ENCODE results near the gene FAM193A.

The FAM193A gene

GRCh38 chr4:2715426-2715825 lies 179.0 kb downstream of the FAM193A start:
- H3K9me3 ChIP-seq (ENCODE audit: low read length), result no peaks in the 10 kb centered on the region
- no peak overlapping the region for H2AFZ ChIP-seq (ENCODE audit: low read length)
- H3K9me2 ChIP-seq (ENCODE audit: low read depth, low read length), result no peaks in the 10 kb centered on the region
- H3K9ac ChIP-seq (ENCODE audit: low read length), result no peak overlapping the region
- no peak overlapping the region for H3K27ac ChIP-seq (ENCODE audit: low read depth, low read length, poor library complexity, severe bottlenecking)
- no peaks in the 10 kb centered on the region for H4K20me1 ChIP-seq (ENCODE audit: insufficient read depth, low read length)
- no peaks in the 10 kb centered on the region for H3K27me3 ChIP-seq (ENCODE audit: insufficient read depth, low read length)
- 0 out of 2 replicates have a peak, but pooled peaks cover 7% of the 10 kb centered on the region for H3K36me3 ChIP-seq (ENCODE audit: insufficient read depth, low read length)
- no peaks in the 10 kb centered on the region for H3K79me2 ChIP-seq (ENCODE audit: insufficient read depth, low read length)
- H3K4me3 ChIP-seq (ENCODE audit: low read depth, low read length, poor library complexity, severe bottlenecking), result no peak overlapping the region
- peaks cover 7% of the 10 kb centered on the region for H3K4me1 ChIP-seq (ENCODE audit: insufficient read depth, low read length, severe bottlenecking)
- H3F3A ChIP-seq (ENCODE audit: insufficient read depth, low read length), result no peaks in the 10 kb centered on the region
- no peak for TF ChIP-seq EZH2 (IDR thresholded peaks at IDR 0.05; ENCODE audit: borderline replicate concordance, low read length)
- no peak for TF ChIP-seq CTCF (IDR thresholded peaks at IDR 0.05; ENCODE audit: low read length)
- no peak overlapping the region for H3K4me2 ChIP-seq (ENCODE audit: low read length)

GRCh38 chr4:2716236-2716635 lies 179.8 kb downstream of the FAM193A start:
- Histone ChIP-seq H3F3A (ENCODE audit: insufficient read depth, low read length) (no peaks in the 10 kb centered on the region), H3K27ac (ENCODE audit: low read depth, low read length, poor library complexity, severe bottlenecking) (no peak overlapping the region), H3K4me1 (ENCODE audit: insufficient read depth, low read length, severe bottlenecking) (peaks cover 7% of the 10 kb centered on the region), H3K36me3 (ENCODE audit: insufficient read depth, low read length) (0 out of 2 replicates have a peak, but pooled peaks cover 7% of the 10 kb centered on the region), H2AFZ (ENCODE audit: low read length) (no peak overlapping the region), H3K79me2 (ENCODE audit: insufficient read depth, low read length) (no peaks in the 10 kb centered on the region), H3K9me3 (ENCODE audit: low read length) (no peaks in the 10 kb centered on the region), H3K4me2 (ENCODE audit: low read length) (no peak overlapping the region), H3K27me3 (ENCODE audit: insufficient read depth, low read length) (no peaks in the 10 kb centered on the region), H3K9me2 (ENCODE audit: low read depth, low read length) (no peaks in the 10 kb centered on the region), H3K9ac (ENCODE audit: low read length) (no peak overlapping the region), H3K4me3 (ENCODE audit: low read depth, low read length, poor library complexity, severe bottlenecking) (no peak overlapping the region), H4K20me1 (ENCODE audit: insufficient read depth, low read length) (no peaks in the 10 kb centered on the region)
- TF ChIP-seq EZH2 (IDR thresholded peaks at IDR 0.05; ENCODE audit: borderline replicate concordance, low read length), result no peak
- TF ChIP-seq CTCF (IDR thresholded peaks at IDR 0.05; ENCODE audit: low read length), result no peak

DNA sequence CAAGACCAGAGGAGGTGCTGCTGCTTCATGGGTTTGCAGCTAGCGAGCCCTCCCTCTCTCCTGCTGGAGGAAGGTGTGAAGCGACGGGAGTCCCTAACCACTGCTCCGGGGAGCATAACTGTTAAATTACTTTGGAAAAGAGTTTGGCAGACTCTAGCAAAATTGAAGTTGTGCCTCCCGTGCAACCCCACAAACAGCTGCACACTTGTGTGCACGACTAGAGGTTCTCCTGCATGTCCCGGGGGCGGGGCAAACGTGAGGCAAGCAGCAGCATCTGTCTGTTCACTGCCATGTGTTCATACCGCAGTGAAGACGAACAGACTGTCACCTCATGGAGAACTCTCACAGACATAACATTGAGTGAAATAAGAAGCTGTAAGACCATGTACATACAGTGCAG lies 185.1 kb downstream of the FAM193A start:
- 0 out of 2 replicates have a peak, but pooled peaks cover 3% of the 10 kb centered on the region for H3K36me3 ChIP-seq (ENCODE audit: insufficient read depth, low read length)
- H3K27ac ChIP-seq (ENCODE audit: low read depth, low read length, poor library complexity, severe bottlenecking), result no peak overlapping the region
- no peaks in the 10 kb centered on the region for H4K20me1 ChIP-seq (ENCODE audit: insufficient read depth, low read length)
- TF ChIP-seq EZH2 (IDR thresholded peaks at IDR 0.05; ENCODE audit: borderline replicate concordance, low read length) (no peak), CTCF (IDR thresholded peaks at IDR 0.05; ENCODE audit: low read length) (no peak)
- H3K4me2 ChIP-seq (ENCODE audit: low read length), result no peak overlapping the region
- no peak overlapping the region for H3K9ac ChIP-seq (ENCODE audit: low read length)
- no peak overlapping the region for H3K4me3 ChIP-seq (ENCODE audit: low read depth, low read length, poor library complexity, severe bottlenecking)
- H3K9me2 ChIP-seq (ENCODE audit: low read depth, low read length), result no peaks in the 10 kb centered on the region
- no peaks in the 10 kb centered on the region for H3F3A ChIP-seq (ENCODE audit: insufficient read depth, low read length)
- no peaks in the 10 kb centered on the region for H3K9me3 ChIP-seq (ENCODE audit: low read length)
- H3K27me3 ChIP-seq (ENCODE audit: insufficient read depth, low read length), result no peaks in the 10 kb centered on the region
- no peaks in the 10 kb centered on the region for H3K79me2 ChIP-seq (ENCODE audit: insufficient read depth, low read length)
- H3K4me1 ChIP-seq (ENCODE audit: insufficient read depth, low read length, severe bottlenecking), result no peaks in the 10 kb centered on the region
- H2AFZ ChIP-seq (ENCODE audit: low read length), result no peak overlapping the region

All from OCI-LY1 (cell line).